Measurements from ENCODE around the gene SYNGR1.

SYNGR1 gene

GRCh38 chr22:39349967-39350726, at the start of gene SYNGR1:
SYNGR1 (plus strand) TSS chr22:39349991; CDS start chr22:39350011, 20 bp downstream.
- DNase-seq = no peak

DNA sequence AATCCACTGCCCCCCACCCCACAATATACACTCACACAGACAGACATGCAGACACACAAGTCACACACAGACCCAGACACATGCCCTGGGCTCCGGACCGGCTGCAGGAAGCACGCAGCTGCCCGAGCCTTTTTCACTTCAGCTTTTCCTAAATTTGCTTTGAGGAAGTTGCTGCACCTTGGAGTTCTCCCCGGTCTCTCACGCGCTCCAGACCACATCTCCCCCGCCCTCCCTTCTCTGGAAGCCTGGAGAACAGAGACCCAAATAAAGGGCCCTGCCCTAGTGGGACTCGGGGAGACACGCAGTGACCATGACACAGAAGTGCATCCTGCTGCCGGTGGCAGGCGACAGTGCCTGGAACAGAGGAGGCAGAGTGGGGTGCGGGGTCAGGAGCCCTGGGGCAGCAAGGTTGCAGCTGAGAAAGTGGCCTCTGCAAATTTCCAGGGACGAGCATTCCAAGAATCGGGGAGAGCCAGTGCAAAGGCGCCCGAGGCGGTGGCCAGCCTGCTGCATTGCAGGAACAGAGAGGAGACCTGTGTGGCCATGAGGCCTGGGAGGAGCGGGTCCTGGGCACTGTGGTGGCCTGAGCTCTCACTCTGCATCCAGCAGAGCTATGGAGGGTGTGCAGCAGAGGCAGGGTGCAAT, 49.5 kb upstream of the SYNGR1 start:
- DNase-seq = peak; percentile 43

GRCh38 chr22:39301108-39301507, 48.7 kb upstream of the SYNGR1 start:
- DNase-seq = no peak

- no peak for DNase-seq
These were observed 47.9 kb upstream of the SYNGR1 start for GRCh38 chr22:39301926-39302325.

- DNase-seq = no peak
These were observed 47.3 kb upstream of the SYNGR1 start for GRCh38 chr22:39302431-39302960.

DNA sequence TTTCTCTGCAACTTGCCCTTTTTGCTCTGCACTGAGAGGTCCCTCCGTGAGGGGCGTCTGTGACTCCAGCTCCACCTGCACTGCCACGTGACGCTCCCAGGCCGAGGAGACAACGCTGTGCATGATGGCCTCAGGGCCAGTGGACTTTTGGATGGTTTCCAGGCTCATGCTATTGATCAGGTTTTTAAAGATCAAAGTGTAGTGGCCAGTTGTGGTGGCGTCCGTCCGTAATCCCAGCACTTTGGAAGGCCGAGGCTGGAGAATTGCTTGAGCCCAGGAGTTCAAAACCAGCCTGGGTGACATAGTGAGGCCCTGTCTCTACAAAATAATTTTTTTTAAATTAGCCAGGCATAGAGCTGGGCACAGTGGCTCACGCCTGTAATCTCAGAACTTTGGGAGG, 46.4 kb upstream of the SYNGR1 start:
- DNase-seq = no peak

GRCh38 chr22:39303892-39304671, 45.7 kb upstream of the SYNGR1 start:
- no peak for DNase-seq

- DNase-seq = peak; percentile 49
These were observed 43.1 kb upstream of the SYNGR1 start for GRCh38 chr22:39306456-39307361.

- DNase-seq = peak; percentile 98
These were observed 41.0 kb upstream of the SYNGR1 start for GRCh38 chr22:39308614-39309363.

DNA sequence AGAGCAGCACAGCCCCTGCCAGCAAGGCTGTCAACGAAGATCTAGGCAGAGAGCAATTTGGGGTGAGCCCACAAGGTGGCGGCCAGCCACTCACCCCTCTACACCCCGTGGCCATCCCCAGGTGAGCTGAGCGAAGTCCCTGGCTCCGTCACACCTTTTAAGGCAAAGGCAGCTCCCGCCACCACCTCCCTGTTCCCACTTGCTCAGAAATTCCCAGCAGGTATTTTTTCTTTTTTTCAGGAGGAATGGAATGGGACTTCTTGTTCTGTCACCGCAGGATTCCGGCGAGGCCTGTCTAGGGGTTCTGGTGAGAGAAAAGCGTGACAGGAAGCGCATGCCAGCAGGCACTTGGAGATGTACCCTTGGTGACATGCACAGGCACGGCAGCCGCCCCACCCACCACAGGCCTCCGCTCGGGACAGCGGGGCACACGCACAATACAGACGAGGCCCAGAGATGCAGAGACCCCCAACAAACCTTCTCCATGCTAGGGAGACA, 40.4 kb upstream of the SYNGR1 start:
- peak; percentile 67 for DNase-seq

- peak; percentile 70 for DNase-seq
These were observed 39.7 kb upstream of the SYNGR1 start for GRCh38 chr22:39309881-39310714.

DNA sequence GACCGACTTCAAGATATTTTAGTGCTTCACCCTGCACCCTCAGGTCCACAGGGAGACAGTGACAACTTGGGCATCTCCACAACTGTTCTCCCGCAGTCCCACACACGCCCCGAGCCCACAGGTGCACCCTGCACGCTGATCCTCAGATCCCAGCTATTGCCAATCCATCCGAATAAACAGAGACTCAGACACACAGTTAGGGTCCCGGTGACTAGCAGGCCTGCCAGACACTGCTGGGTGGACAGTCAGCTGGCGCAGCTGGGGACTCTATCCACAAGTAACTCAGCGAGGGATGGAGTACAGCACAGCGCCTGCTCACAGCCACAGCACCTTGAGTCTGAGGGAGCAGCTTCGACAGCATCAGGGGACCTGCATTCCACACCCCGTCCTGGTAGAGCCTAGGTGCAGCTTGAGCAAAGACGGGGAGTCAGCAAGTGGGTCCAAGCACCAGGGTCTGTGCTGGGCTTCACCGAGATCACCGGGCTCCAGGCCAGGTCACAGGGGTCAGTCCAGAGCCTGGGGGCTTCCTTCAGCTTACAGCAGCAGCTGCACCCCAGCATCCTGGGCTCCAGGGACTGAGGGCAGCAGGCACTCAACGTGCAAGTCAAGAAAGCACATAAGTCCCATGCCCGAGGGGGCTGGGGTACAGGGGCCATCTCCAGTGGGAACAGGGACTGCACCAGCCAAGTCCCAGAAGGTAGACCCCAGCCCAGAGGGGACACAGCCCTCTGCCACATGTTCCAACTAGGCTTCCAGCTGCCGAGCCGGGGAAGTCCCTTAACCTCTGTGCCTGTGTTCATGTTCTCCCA, 38.0 kb upstream of the SYNGR1 start:
- DNase-seq = peak; percentile 63

- peak; percentile 43 for DNase-seq
These were observed 37.4 kb upstream of the SYNGR1 start for GRCh38 chr22:39312410-39312809.

DNA sequence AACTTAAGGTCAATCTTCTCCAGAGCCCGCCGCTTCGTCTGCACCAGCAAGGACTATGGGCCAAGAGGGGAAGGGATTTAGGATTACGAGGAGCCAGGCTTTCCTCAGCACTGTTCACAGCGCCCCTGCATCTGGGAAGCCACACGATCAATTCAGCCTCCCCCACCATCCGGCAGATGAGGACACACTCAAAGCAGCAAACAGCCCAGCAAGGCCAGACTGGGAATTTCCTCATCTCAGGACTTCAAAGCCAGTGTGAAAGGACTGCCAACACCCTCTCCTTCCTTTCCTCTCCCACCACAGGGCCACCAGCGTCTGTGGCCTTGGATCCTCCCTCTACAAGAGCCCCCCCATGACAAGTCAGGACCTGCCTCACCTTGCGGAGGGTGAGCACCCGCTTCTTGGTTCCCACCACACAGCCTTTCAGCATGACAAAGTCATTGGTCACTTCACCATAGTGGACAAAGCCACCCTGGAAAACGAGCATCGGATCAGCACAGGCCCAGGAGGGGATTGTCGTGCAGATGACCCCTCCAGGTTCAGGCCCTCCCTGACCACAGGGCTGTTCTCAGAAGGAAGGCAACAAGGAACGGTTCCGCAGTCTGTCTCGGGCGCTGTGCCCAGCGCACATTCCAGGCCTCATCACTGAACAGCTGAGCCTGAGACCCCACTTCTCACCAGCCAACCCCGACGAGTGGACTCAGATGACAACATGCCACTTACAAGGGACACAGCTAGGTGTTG, 36.4 kb upstream of the SYNGR1 start:
- peak; percentile 25 for DNase-seq

- DNase-seq = peak; percentile 42
These were observed 35.4 kb upstream of the SYNGR1 start for GRCh38 chr22:39314251-39314971.

- DNase-seq = no peak
These were observed 34.4 kb upstream of the SYNGR1 start for GRCh38 chr22:39315389-39315788.

DNA sequence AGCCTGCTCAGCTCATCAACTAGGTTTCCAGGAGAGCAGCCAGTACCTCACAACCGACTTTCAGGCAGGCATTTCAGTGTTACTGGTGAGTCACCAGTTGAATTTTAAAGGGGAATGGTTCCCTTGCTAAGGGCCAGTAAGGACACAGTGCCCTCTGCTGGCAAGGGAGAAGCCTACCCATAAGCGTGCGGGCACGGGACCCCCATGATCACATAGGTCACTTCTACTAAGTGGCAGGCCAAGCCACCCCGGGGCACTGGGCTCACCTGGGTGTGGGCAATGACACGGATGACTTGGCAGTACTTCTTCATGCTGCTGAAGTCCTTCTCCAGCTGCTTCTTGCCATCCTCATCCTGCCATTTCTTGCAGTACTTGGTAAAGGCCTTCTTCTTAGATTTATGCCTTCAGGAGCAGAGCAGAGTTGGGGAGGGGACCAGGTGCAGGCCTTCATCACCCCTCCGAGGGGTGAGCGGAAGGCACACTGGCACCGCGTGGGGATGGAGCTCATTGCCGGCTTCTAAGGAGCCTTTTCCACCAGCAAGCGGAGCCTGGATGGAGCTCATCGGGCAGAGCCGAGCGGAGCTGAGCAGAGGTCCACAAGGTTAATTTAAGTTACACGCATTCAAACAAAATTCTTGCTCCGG, 33.2 kb upstream of the SYNGR1 start:
- peak; percentile 91 for DNase-seq

All from EL (cell line).